Left ventricle myocardium superior (tissue), 1 donor: Measurements from ENCODE around the gene FIP1L1. TPM values are rescaled to one million over a fixed set of nuclear protein-coding genes. Genes with fewer than 3 reads are reported as not detected.
"Not testable (repeated sequence)": the region's sequence is repeated elsewhere in the genome, so short reads cannot be mapped to it uniquely, and the experiment has no call there.

Source experiments
- ATAC-seq: fragments of 200-7000 bp; cut with Tn5 transposase; one replicate; pipeline ENCODE4 v1.9.1; 2020; ENCODE audit warnings: mild to moderate bottlenecking, moderate library complexity
- DNase-seq: peaks from one replicate; pipeline ENCODE4 v3.0.0-alpha.2; 2020
- intact Hi-C: fragments of 100-400 bp; cut with micrococcal nuclease; formaldehyde crosslinking; loops from one replicate; pipeline ENCODE4 v1.11.0; 2022
- long read RNA-seq: library from polyadenylated mRNA; unstranded; transcript quantifications from one replicate; pipeline ENCODE4 v2.0.0, GENCODE V29; 2021
- total RNA-seq: library from RNA; stranded (reverse); fragmentation: NEBNext Ultra II Directional; extraction: Animal tissue kit (Norgen Biotek cat#: 25700); gene quantifications from one replicate; pipeline ENCODE4 v1.2.1, GENCODE V29; 2021
- donor health status: DM: no; HTN: yes; CAD: no; lungs with severe emphysema.

FIP1L1 gene, protein sequence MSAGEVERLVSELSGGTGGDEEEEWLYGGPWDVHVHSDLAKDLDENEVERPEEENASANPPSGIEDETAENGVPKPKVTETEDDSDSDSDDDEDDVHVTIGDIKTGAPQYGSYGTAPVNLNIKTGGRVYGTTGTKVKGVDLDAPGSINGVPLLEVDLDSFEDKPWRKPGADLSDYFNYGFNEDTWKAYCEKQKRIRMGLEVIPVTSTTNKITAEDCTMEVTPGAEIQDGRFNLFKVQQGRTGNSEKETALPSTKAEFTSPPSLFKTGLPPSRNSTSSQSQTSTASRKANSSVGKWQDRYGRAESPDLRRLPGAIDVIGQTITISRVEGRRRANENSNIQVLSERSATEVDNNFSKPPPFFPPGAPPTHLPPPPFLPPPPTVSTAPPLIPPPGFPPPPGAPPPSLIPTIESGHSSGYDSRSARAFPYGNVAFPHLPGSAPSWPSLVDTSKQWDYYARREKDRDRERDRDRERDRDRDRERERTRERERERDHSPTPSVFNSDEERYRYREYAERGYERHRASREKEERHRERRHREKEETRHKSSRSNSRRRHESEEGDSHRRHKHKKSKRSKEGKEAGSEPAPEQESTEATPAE
- total RNA-seq, result 28.2 TPM
- long read RNA-seq, transcript FIP1L1-201 (15 exons, 1,878 nt), result major isoform, 11 of 60 reads
- long read RNA-seq, partial matches to known transcripts, result 2 of 60 reads
- long read RNA-seq, other reads (novel, unspliced or antisense), result 42 of 60 reads

DNA sequence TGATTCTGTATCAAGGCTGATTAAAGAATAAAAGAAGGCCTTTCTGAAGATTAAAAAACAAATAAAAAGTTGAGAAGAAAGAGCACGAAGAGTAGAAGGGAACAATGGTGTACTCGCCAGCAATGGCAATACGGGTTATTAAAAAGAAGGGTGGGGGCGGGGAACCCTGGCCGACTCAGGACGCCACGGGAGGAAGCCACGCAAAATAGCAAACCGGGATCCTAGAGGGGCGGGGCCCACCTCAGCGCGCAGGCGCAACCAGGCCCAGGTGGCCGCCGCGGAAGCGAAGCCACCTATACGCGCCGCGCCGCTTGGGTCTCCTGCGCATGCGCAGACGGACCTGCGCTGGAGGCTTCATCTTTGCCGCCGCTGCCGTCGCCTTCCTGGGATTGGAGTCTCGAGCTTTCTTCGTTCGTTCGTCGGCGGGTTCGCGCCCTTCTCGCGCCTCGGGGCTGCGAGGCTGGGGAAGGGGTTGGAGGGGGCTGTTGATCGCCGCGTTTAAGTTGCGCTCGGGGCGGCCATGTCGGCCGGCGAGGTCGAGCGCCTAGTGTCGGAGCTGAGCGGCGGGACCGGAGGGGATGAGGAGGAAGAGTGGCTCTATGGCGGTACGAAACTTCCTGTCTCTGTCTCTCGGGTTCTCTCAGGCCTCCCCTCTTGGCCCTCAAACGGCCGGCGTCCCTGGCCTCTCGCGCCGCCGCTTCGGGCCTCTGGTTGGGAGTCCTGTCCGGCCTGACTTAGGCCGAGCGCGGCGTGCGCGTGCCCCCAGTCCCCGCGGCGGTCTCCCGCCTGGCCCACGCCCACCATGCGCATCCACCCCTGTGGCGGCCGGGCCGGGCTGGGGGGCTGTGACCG, at the start of gene FIP1L1:
TSS of gene FIP1L1 (plus strand) at position 323 of the 852 bp plus-strand sequence. CDS start at position 521, 198 bp downstream.
- DNase-seq (peak; percentile 99), ATAC-seq (peak; percentile 100)
- intact Hi-C loops, result no loop called here

- intact Hi-C loops, DNase-seq, ATAC-seq: not testable (repeated sequence)
These were observed 42.5 kb upstream of the FIP1L1 start for GRCh38 chr4:53334916-53335315.

- intact Hi-C loops, ATAC-seq, DNase-seq: not testable (repeated sequence)
These were observed 37.3 kb upstream of the FIP1L1 start for GRCh38 chr4:53340145-53340544.

DNA sequence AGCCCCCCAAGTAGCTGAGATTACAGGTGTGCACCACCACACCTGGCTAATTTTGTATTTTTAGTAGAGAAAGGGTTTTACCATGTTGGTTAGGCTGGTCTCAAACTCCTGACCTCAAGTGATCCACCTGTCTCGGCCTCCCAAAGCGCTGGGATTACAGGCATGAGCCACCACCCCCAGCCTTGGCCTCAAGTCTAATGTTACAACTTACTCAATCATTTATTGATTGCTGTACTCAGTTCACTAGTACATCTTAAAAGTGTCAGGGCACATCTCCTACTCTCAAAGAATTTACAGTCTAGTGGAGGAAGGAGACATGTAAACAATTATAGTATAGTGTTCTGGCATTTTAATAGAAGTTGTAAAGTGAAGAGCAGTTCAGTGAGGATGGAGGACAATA, 31.0 kb upstream of the FIP1L1 start:
- intact Hi-C loops, ATAC-seq, DNase-seq: not testable (repeated sequence)

GRCh38 chr4:53346920-53347852, 30.3 kb upstream of the FIP1L1 start:
- DNase-seq, result no peak
- peak; percentile 84 for ATAC-seq
- intact Hi-C loops, result no loop called here

- intact Hi-C loops, result no loop called here
- no peak for DNase-seq
- ATAC-seq, result no peak
These were observed 29.4 kb upstream of the FIP1L1 start for GRCh38 chr4:53348046-53348445.

DNA sequence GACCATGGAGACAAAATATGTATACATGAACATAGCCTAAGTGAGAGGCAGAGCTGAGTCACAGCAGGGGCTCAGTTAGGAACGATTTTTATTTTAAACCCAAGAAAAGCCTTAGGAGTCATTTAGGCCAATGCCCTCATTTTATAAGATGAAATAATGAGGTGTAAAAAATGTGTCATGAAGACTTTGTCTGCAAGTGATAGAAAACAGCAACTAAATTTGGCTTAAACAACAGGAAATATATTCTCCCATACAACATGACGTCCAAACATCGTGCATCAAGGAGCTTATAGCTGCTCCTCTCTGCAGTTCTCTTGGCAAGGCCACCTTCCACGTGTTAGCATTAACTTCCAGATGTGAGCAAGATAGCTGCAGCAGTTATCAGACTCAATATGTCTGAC, 28.4 kb upstream of the FIP1L1 start:
- DNase-seq, result no peak
- intact Hi-C loops, result no loop called here
- ATAC-seq, result no peak

- intact Hi-C loops, result no loop called here
- no peak for DNase-seq
- ATAC-seq, result no peak
These were observed 23.3 kb upstream of the FIP1L1 start for GRCh38 chr4:53354012-53354722.

- ATAC-seq, result no peak
- no peak for DNase-seq
- intact Hi-C loops, result no loop called here
These were observed 21.4 kb upstream of the FIP1L1 start for GRCh38 chr4:53355930-53356521.

DNA sequence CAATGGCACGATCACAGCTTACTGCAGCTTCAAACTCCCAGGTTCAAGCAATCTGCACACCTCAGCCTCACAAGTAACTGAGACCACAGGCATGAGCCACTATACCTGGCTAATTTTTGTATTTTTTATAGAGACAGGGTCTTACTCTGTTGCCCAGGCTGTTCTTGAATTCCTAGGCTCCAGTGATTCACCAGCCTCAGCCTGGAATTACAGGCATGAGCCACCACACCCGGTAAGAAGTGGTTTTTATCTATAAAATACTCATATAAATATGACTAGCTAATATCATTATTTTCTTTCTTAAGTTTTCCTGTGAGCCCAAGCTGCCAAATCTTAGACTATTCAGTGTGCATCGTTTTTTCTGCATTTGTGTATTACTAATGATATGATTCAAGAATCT, 16.0 kb upstream of the FIP1L1 start:
- intact Hi-C loops, result no loop called here
- DNase-seq (no peak), ATAC-seq (no peak)

GRCh38 chr4:53362093-53362492, 15.3 kb upstream of the FIP1L1 start:
- no peak for DNase-seq
- no peak for ATAC-seq
- intact Hi-C loops, result no loop called here

GRCh38 chr4:53364624-53365023, 12.8 kb upstream of the FIP1L1 start:
- intact Hi-C loops, result no loop called here
- ATAC-seq, result no peak

DNA sequence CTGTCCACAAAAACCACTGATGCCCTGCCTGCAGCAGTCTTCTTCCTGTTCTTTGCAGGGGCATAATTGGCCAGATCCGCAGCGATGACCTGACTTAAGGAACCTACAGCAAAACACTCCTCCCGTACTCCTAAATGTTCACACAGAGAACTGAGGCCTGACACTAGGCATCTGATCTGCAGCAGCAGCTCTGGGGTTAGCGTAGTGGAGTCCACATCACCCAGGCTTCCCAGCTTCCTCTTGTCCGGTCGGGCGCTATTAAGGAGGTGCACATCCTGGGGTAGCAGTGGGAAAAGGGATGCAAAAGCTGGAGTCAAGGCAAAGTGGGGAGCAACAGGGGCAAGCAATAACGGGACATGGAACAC, 12.3 kb upstream of the FIP1L1 start:
- intact Hi-C loops, result no loop called here
- DNase-seq, result no peak
- ATAC-seq, result peak; percentile 10

More at GRCh38 chr4:53364624-53365023, 12.8 kb upstream of the FIP1L1 start:
- DNase-seq, result no peak

- DNase-seq (peak; percentile 95), ATAC-seq (peak; percentile 100)
- intact Hi-C loops, result no loop called here
These were observed 11.7 kb upstream of the FIP1L1 start, which contains the start of gene SCFD2 for GRCh38 chr4:53365486-53366300. SCFD2 (minus strand) TSS chr4:53366061.

- DNase-seq (no peak), ATAC-seq (no peak)
- intact Hi-C loops, result no loop called here
These were observed 11.1 kb upstream of the FIP1L1 start for GRCh38 chr4:53366301-53366716.

- ATAC-seq (no peak), DNase-seq (no peak)
- intact Hi-C loops, result no loop called here
These were observed 9.7 kb upstream of the FIP1L1 start for GRCh38 chr4:53367721-53368120.

DNA sequence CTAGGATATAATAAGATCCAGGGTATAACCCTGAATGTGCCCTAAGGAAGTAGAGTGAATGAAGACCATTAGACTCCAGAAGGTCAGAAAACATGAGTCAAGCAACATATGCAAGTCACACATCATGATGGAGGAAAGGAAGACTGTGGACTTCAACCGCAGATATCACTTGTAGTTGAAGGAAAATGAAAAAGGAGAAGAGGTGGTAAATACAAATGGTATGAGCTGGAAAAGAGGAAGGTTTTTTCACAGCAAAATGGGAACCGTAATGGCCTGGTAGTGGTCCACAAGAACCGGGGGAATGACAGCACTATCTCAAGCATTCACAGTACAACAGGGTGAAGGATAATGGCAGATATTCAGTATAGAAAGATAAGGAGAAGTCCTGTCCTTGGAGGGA, 6.4 kb upstream of the FIP1L1 start:
- ATAC-seq (no peak), DNase-seq (no peak)
- intact Hi-C loops, result no loop called here
